SK-N-SH treated with all-trans-retinoic acid at 6 μM for 48 hours (cell line): ENCODE results near the gene STK33.

ENCODE experiments used
- ATAC-seq: fragments of 200-7000 bp; cut with Tn5 transposase; 3 replicates; pipeline ENCODE4 v1.9.1; 2020; ENCODE audit warnings: mild to moderate bottlenecking, moderate library complexity
- ARNTL ChIP-seq: fragments of 450-650 bp; formaldehyde crosslinking; IDR thresholded peaks from 2 replicates; pipeline ENCODE4 v1.5.0; 2020; ENCODE audit warnings: low read depth, mild to moderate bottlenecking, moderate library complexity, borderline replicate concordance
- BACH2 ChIP-seq: fragments of 250-450 bp; sonication (Bioruptor Pico); IDR thresholded peaks from 2 replicates; pipeline ENCODE4 v1.9.0; 2021; ENCODE audit warnings: mild to moderate bottlenecking, borderline replicate concordance
- CREB5 ChIP-seq: fragments of 250-450 bp; sonication (Bioruptor Pico); IDR thresholded peaks from 2 replicates; pipeline ENCODE4 v1.5.1; 2020; ENCODE audit warnings: low read depth, mild to moderate bottlenecking, moderate library complexity
- CSDC2 ChIP-seq: fragments of 250-450 bp; sonication (Bioruptor Pico); IDR thresholded peaks from 2 replicates; pipeline ENCODE4 v1.5.0; 2020; ENCODE audit warnings: mild to moderate bottlenecking, moderate library complexity
- CSRNP3 ChIP-seq: fragments of 250-450 bp; sonication (Bioruptor Pico); IDR thresholded peaks from 2 replicates; pipeline ENCODE4 v1.5.1; 2021; ENCODE audit warnings: mild to moderate bottlenecking, moderate library complexity
- ESRRG ChIP-seq: fragments of 250-450 bp; sonication (Bioruptor Pico); IDR thresholded peaks from 2 replicates; pipeline ENCODE4 v1.6.1; 2021; ENCODE audit warnings: mild to moderate bottlenecking
- GLIS3 ChIP-seq: fragments of 250-450 bp; sonication (Bioruptor Pico); IDR thresholded peaks from 2 replicates; pipeline ENCODE4 v1.5.0; 2020; ENCODE audit warnings: mild to moderate bottlenecking, moderate library complexity
- ISL1 ChIP-seq: fragments of 250-450 bp; sonication (Bioruptor Pico); IDR thresholded peaks from 2 replicates; pipeline ENCODE4 v2.1.2; 2022; ENCODE audit warnings: mild to moderate bottlenecking, moderate library complexity
- PATZ1 ChIP-seq: fragments of 250-450 bp; sonication (Bioruptor Pico); IDR thresholded peaks from 2 replicates; pipeline ENCODE4 v1.8.0; 2020; ENCODE audit warnings: mild to moderate bottlenecking, moderate library complexity, borderline replicate concordance
- PPARA ChIP-seq: fragments of 250-450 bp; sonication (Bioruptor Pico); IDR thresholded peaks from 2 replicates; pipeline ENCODE4 v1.5.0; 2020; ENCODE audit warnings: mild to moderate bottlenecking, borderline replicate concordance
- RARB ChIP-seq: fragments of 250-450 bp; sonication (Bioruptor Pico); IDR thresholded peaks from 2 replicates; pipeline ENCODE4 v1.8.0; 2021; ENCODE audit warnings: mild to moderate bottlenecking, moderate library complexity
- SNAI2 ChIP-seq: fragments of 250-450 bp; sonication (Bioruptor Pico); IDR thresholded peaks from 2 replicates; pipeline ENCODE4 v1.5.0; 2020; ENCODE audit warnings: mild to moderate bottlenecking, moderate library complexity
- TCF4 ChIP-seq: fragments of 250-450 bp; sonication (Bioruptor Pico); IDR thresholded peaks from 2 replicates; pipeline ENCODE4 v1.8.0; 2021; ENCODE audit warnings: mild to moderate bottlenecking, moderate library complexity, borderline replicate concordance
- TOX ChIP-seq: fragments of 250-450 bp; sonication (Bioruptor Pico); IDR thresholded peaks from 2 replicates; pipeline ENCODE4 v1.8.0; 2021; ENCODE audit warnings: mild to moderate bottlenecking, moderate library complexity, borderline replicate concordance
- TSHZ2 ChIP-seq: fragments of 250-450 bp; sonication (Bioruptor Pico); IDR thresholded peaks from 2 replicates; pipeline ENCODE4 v1.5.0; 2020; ENCODE audit warnings: mild to moderate bottlenecking, moderate library complexity
- ZC3H10 ChIP-seq: fragments of 250-450 bp; sonication (Bioruptor Pico); IDR thresholded peaks from 2 replicates; pipeline ENCODE4 v1.5.1; 2021; ENCODE audit warnings: mild to moderate bottlenecking, moderate library complexity
- ZFP3 ChIP-seq: fragments of 250-450 bp; sonication (Bioruptor Pico); IDR thresholded peaks from 2 replicates; pipeline ENCODE4 v1.5.0; 2020; ENCODE audit warnings: mild to moderate bottlenecking, moderate library complexity
- ZFP30 ChIP-seq: fragments of 450-650 bp; formaldehyde crosslinking; IDR thresholded peaks from 2 replicates; pipeline ENCODE4 v1.5.0; 2022; ENCODE audit warnings: mild to moderate bottlenecking, moderate library complexity
- ZNF565 ChIP-seq: fragments of 450-650 bp; formaldehyde crosslinking; conservative IDR thresholded peaks from 2 replicates; pipeline ENCODE4 v1.5.0; 2020; ENCODE audit warnings: low read depth, mild to moderate bottlenecking, moderate library complexity
- ZNF70 ChIP-seq: fragments of 450-650 bp; formaldehyde crosslinking; IDR thresholded peaks from 2 replicates; pipeline ENCODE4 v1.5.0; 2020; ENCODE audit warnings: mild to moderate bottlenecking, moderate library complexity
- ZNF8 ChIP-seq: fragments of 450-650 bp; formaldehyde crosslinking; IDR thresholded peaks from 2 replicates; pipeline ENCODE4 v1.5.0; 2020; ENCODE audit warnings: mild to moderate bottlenecking, moderate library complexity
- TF ChIP-seq, protein P1 (sequence below): fragments of 250-450 bp; sonication (Bioruptor Pico); IDR thresholded peaks from 2 replicates; pipeline ENCODE4 v1.8.0; 2021; ENCODE audit warnings: low read depth, mild to moderate bottlenecking, moderate library complexity, borderline replicate concordance

Gene STK33

GRCh38 chr11:8351223-8351622 lies 242.8 kb downstream of the STK33 start:
- no peak for ATAC-seq
- TF ChIP-seq PATZ1 (no peak), GLIS3 (no peak), ZNF565 (CRISPR knock-in tag) (no peak), TCF4 (CRISPR knock-in tag) (no peak), ISL1 (CRISPR knock-in tag) (no peak), BACH2 (no peak), ZFP3 (CRISPR knock-in tag) (no peak), ZNF8 (CRISPR knock-in tag) (no peak), CREB5 (CRISPR knock-in tag) (no peak), CSDC2 (no peak), ARNTL (CRISPR knock-in tag) (no peak), CSRNP3 (CRISPR knock-in tag) (no peak), SNAI2 (CRISPR knock-in tag) (no peak), ZFP30 (CRISPR knock-in tag) (no peak)
- TF ChIP-seq, protein P1, sequence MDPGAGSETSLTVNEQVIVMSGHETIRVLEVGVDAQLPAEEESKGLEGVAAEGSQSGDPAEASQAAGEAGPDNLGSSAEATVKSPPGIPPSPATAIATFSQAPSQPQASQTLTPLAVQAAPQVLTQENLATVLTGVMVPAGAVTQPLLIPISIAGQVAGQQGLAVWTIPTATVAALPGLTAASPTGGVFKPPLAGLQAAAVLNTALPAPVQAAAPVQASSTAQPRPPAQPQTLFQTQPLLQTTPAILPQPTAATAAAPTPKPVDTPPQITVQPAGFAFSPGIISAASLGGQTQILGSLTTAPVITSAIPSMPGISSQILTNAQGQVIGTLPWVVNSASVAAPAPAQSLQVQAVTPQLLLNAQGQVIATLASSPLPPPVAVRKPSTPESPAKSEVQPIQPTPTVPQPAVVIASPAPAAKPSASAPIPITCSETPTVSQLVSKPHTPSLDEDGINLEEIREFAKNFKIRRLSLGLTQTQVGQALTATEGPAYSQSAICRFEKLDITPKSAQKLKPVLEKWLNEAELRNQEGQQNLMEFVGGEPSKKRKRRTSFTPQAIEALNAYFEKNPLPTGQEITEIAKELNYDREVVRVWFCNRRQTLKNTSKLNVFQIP (CRISPR knock-in tag): no peak

GRCh38 chr11:8347978-8348377 lies 246.1 kb downstream of the STK33 start:
- TF ChIP-seq CSDC2 (no peak), RARB (CRISPR knock-in tag) (no peak), SNAI2 (CRISPR knock-in tag) (no peak), BACH2 (no peak), ESRRG (no peak), ISL1 (CRISPR knock-in tag) (no peak), PPARA (CRISPR knock-in tag) (no peak), GLIS3 (no peak), TSHZ2 (no peak), ZFP30 (CRISPR knock-in tag) (no peak), ZNF565 (CRISPR knock-in tag) (no peak), CREB5 (CRISPR knock-in tag) (no peak), ZNF8 (CRISPR knock-in tag) (no peak), ZC3H10 (no peak), PATZ1 (no peak), TCF4 (CRISPR knock-in tag) (no peak), TOX (CRISPR knock-in tag) (no peak), CSRNP3 (CRISPR knock-in tag) (no peak), ZNF70 (CRISPR knock-in tag) (no peak)
- TF ChIP-seq, protein P1 (CRISPR knock-in tag): no peak
- ATAC-seq: no peak
